ENCODE results near the gene RALGDS.

The RALGDS gene

GRCh38 chr9:133058550-133059320, 62.3 kb downstream of the RALGDS start:
- DNase-seq, result no peak
- no peak for TF ChIP-seq CTCF (IDR thresholded peaks at IDR 0.05)
- peaks cover 31% of the 10 kb centered on the region for H3K36me3 Mint-ChIP-seq (ENCODE audit: low read depth)
- peaks cover 28% of the 10 kb centered on the region for H3K4me1 Mint-ChIP-seq
- no peaks in the 10 kb centered on the region for H3K9me3 Mint-ChIP-seq
- H3K27me3 Mint-ChIP-seq (ENCODE audit: low read depth, poor library complexity), result no peaks in the 10 kb centered on the region
- peak overlapping the region; percentile 85 for H3K27ac Mint-ChIP-seq
- no peak overlapping the region for H3K4me3 Mint-ChIP-seq

- H3K4me3 Mint-ChIP-seq, result no peak overlapping the region
- TF ChIP-seq CTCF (IDR thresholded peaks at IDR 0.05), result no peak
- DNase-seq, result no peak
- H3K4me1 Mint-ChIP-seq, result peaks cover 28% of the 10 kb centered on the region
- peaks cover 34% of the 10 kb centered on the region for H3K36me3 Mint-ChIP-seq (ENCODE audit: low read depth)
- H3K27me3 Mint-ChIP-seq (ENCODE audit: low read depth, poor library complexity), result no peaks in the 10 kb centered on the region
- no peak overlapping the region for H3K27ac Mint-ChIP-seq
- H3K9me3 Mint-ChIP-seq, result no peaks in the 10 kb centered on the region
Measured at GRCh38 chr9:133058071-133058470, 63.0 kb downstream of the RALGDS start.

GRCh38 chr9:133057553-133057952, 63.5 kb downstream of the RALGDS start:
- DNase-seq, result no peak
- Mint-ChIP-seq H3K27ac (peak overlapping the region; percentile 78), H3K4me1 (peaks cover 28% of the 10 kb centered on the region), H3K27me3 (ENCODE audit: low read depth, poor library complexity) (no peaks in the 10 kb centered on the region), H3K9me3 (no peaks in the 10 kb centered on the region), H3K36me3 (ENCODE audit: low read depth) (peaks cover 34% of the 10 kb centered on the region), H3K4me3 (no peak overlapping the region)
- TF ChIP-seq CTCF (IDR thresholded peaks at IDR 0.05), result no peak

GRCh38 chr9:133057006-133057405, 64.0 kb downstream of the RALGDS start:
- Mint-ChIP-seq H3K36me3 (ENCODE audit: low read depth) (peaks cover 34% of the 10 kb centered on the region), H3K4me3 (no peak overlapping the region), H3K4me1 (peaks cover 28% of the 10 kb centered on the region), H3K9me3 (no peaks in the 10 kb centered on the region), H3K27me3 (ENCODE audit: low read depth, poor library complexity) (no peaks in the 10 kb centered on the region), H3K27ac (no peak overlapping the region)
- TF ChIP-seq CTCF (IDR thresholded peaks at IDR 0.05), result no peak
- no peak for DNase-seq

GRCh38 chr9:133056533-133056932, 64.5 kb downstream of the RALGDS start:
- no peak for DNase-seq
- no peak for TF ChIP-seq CTCF (IDR thresholded peaks at IDR 0.05)
- peaks cover 28% of the 10 kb centered on the region for H3K4me1 Mint-ChIP-seq
- H3K27ac Mint-ChIP-seq, result no peak overlapping the region
- peaks cover 34% of the 10 kb centered on the region for H3K36me3 Mint-ChIP-seq (ENCODE audit: low read depth)
- no peaks in the 10 kb centered on the region for H3K27me3 Mint-ChIP-seq (ENCODE audit: low read depth, poor library complexity)
- no peak overlapping the region for H3K4me3 Mint-ChIP-seq
- no peaks in the 10 kb centered on the region for H3K9me3 Mint-ChIP-seq

Measured in nephron progenitor cell (in vitro differentiated cells).